Astrocyte (in vitro differentiated cells and primary cell): Measurements from ENCODE around the gene PEAK1.

Experiments
- CTCF ChIP-seq: IDR thresholded peaks from 2 replicates; pipeline ENCODE4 v1.5.1; 2011; ENCODE audit warnings: low read depth, mild to moderate bottlenecking, inconsistent platforms, low read length, moderate library complexity; ENCODE audit not compliant: insufficient read depth
- EZH2 ChIP-seq: IDR thresholded peaks from 2 replicates; pipeline ENCODE4 v1.6.1; 2012; ENCODE audit warnings: mild to moderate bottlenecking, low read length, inconsistent platforms; ENCODE audit not compliant: insufficient read depth

- TF ChIP-seq CTCF: no peak
- no peak for TF ChIP-seq EZH2
These were observed 24.7 kb downstream of the PEAK1 start for GRCh38 chr15:77395013-77395774.
